Lower leg skin (tissue), 3 donors: ENCODE data around the gene KPNA2.
"Not testable (repeated sequence)": the region's sequence is repeated elsewhere in the genome, so short reads cannot be mapped to it uniquely, and the experiment has no call there.

Experiments used
- POLR2A ChIP-seq, 2 donors: fragments of 450-650 bp; IDR thresholded peaks; one replicate each; pipeline ENCODE4 v1.6.1; 2016 to 2017; ENCODE audit warnings: antibody characterized with exemption in 2 of 2, mild to moderate bottlenecking in 1 of 2, moderate library complexity in 1 of 2
- TF ChIP-seq, protein P1 (sequence below), 3 donors: fragments of 450-650 bp; IDR thresholded peaks; one replicate each; pipeline ENCODE4 v1.5.1; 2016; ENCODE audit warnings: antibody characterized with exemption in 3 of 3, mild to moderate bottlenecking in 3 of 3, moderate library complexity in 2 of 3

DNA sequence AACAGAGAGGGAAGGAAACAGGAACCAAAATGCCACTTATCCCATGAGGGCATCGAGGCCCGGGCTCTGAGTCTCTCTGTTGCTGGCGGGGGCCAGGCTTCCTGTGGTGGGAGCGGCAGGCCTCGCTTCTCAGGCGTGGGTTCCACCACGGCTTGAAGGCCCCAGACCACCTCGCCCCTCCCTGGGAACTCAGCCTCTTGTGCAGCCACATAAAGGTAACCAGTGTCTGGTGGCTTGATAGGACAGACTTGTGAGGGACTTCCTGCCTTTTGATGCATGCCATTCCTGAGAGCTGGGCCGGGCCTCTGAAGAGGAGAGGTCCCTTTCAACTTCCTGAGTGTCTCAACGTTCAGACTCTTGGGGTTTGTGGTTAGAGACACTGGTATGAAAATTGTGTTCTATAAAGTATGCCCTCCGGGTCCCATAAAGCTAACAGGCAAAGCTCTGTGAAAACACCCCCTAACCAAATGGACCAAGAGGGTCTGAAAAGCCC lies 51.6 kb downstream of the KPNA2 start:
- TF ChIP-seq POLR2A (IDR thresholded peaks at IDR 0.05): not testable (repeated sequence)
- TF ChIP-seq, protein P1, sequence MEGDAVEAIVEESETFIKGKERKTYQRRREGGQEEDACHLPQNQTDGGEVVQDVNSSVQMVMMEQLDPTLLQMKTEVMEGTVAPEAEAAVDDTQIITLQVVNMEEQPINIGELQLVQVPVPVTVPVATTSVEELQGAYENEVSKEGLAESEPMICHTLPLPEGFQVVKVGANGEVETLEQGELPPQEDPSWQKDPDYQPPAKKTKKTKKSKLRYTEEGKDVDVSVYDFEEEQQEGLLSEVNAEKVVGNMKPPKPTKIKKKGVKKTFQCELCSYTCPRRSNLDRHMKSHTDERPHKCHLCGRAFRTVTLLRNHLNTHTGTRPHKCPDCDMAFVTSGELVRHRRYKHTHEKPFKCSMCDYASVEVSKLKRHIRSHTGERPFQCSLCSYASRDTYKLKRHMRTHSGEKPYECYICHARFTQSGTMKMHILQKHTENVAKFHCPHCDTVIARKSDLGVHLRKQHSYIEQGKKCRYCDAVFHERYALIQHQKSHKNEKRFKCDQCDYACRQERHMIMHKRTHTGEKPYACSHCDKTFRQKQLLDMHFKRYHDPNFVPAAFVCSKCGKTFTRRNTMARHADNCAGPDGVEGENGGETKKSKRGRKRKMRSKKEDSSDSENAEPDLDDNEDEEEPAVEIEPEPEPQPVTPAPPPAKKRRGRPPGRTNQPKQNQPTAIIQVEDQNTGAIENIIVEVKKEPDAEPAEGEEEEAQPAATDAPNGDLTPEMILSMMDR (IDR thresholded peaks at IDR 0.05): not testable (repeated sequence)
